ENCODE data around the gene MYO1D. TPM values are rescaled to one million over a fixed set of nuclear protein-coding genes. Genes with fewer than 3 reads are reported as not detected.

MYO1D gene
- total RNA-seq, 1 experiment from 2014 or later: 206 TPM

DNA sequence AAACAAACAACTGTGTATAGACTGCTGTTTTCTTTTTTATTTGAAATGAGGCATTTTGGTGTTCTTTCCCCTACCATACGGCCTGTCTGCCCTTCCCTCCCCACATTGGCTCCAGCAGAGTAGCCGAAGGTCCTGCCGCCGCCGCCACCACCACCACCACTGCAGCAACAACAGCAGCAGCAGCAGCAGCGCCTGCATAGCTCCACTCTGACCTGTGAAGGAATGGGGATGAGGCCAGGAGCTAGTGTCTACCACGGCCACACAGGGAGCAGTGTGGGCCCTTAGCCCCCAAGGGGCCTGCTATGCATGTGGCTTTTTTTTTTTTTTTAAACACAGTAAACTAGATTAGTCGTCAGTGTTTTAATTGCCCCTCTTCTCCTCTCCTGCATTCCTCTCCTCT, 395.7 kb downstream of the MYO1D start:
- Mint-ChIP-seq H3K36me3 (ENCODE audit: insufficient read depth, unreplicated experiment) (peaks cover 91% of the 10 kb centered on the region), H3K27ac (ENCODE audit: unreplicated experiment) (no peak overlapping the region), H3K4me3 (ENCODE audit: unreplicated experiment) (no peak overlapping the region), H3K27me3 (ENCODE audit: insufficient read depth, unreplicated experiment) (no peaks in the 10 kb centered on the region), H3K9me3 (ENCODE audit: unreplicated experiment) (no peaks in the 10 kb centered on the region), H3K4me1 (ENCODE audit: low read depth, unreplicated experiment) (peaks cover 12% of the 10 kb centered on the region)
- H3K4me1 ChIP-seq: peaks cover 10% of the 10 kb centered on the region
- no TSS peak for BruUV-seq (replicated peaks)
- H3K27me3 ChIP-seq (replicated peaks; ENCODE audit: control insufficient read depth, insufficient read depth, low read length): no peaks in the 10 kb centered on the region
- H3K9me3 ChIP-seq: no peaks in the 10 kb centered on the region
- no peak for DNase-seq
- ChIA-PET CTCF (interaction anchor here (0.7 kb wide), 1 partner anchor 1093 kb away, joined by 12 read pairs; no protein-coding TSS in a partner anchor), POLR2A (no interaction called here)
- H3K36me3 ChIP-seq (ENCODE audit: control insufficient read depth, insufficient read depth, low read length): peaks cover 6% of the 10 kb centered on the region; the same call in 1 of the 2 replicates
- intact Hi-C loops (cut with micrococcal nuclease; ENCODE audit: unreplicated experiment): no loop called here
- no peak overlapping the region for H3K4me3 ChIP-seq (ENCODE audit: low read depth, low read length)
- TF ChIP-seq, protein P1, sequence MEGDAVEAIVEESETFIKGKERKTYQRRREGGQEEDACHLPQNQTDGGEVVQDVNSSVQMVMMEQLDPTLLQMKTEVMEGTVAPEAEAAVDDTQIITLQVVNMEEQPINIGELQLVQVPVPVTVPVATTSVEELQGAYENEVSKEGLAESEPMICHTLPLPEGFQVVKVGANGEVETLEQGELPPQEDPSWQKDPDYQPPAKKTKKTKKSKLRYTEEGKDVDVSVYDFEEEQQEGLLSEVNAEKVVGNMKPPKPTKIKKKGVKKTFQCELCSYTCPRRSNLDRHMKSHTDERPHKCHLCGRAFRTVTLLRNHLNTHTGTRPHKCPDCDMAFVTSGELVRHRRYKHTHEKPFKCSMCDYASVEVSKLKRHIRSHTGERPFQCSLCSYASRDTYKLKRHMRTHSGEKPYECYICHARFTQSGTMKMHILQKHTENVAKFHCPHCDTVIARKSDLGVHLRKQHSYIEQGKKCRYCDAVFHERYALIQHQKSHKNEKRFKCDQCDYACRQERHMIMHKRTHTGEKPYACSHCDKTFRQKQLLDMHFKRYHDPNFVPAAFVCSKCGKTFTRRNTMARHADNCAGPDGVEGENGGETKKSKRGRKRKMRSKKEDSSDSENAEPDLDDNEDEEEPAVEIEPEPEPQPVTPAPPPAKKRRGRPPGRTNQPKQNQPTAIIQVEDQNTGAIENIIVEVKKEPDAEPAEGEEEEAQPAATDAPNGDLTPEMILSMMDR (IDR thresholded peaks at IDR 0.05; ENCODE audit: insufficient read depth in 1 of 2, low read depth in 1 of 2, low read length in 1 of 2, severe bottlenecking in 1 of 2, unreplicated experiment in 1 of 2): no peak

DNA sequence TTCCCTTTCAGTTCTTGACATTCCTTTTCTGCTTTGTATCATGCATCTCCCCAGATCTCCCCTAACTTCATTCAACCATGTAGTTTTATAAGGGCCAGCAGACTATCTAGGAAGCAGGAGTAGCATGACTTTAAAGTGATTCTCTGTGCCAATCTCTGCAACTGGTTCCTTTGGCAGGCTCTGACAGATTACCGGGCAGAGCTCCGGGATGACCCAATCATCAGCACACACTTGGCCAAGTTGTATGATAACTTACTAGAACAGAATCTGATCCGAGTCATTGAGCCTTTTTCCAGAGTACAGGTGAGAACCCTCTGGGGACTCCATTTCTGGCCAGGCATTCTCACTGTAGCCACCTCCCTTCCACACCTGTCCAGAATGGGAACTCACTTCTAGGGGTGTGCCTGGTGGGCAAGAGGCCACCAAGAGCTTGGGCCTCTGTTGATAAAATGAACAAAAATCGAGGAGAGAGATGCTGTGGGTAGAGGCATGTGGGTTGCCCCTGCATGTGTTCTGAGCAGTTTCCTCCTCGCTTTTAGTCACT, 397.8 kb downstream of the MYO1D start:
- Mint-ChIP-seq H3K9me3 (ENCODE audit: unreplicated experiment) (no peaks in the 10 kb centered on the region), H3K27me3 (ENCODE audit: insufficient read depth, unreplicated experiment) (no peaks in the 10 kb centered on the region), H3K4me1 (ENCODE audit: low read depth, unreplicated experiment) (peaks cover 3% of the 10 kb centered on the region), H3K4me3 (ENCODE audit: unreplicated experiment) (no peak overlapping the region), H3K27ac (ENCODE audit: unreplicated experiment) (no peak overlapping the region), H3K36me3 (ENCODE audit: insufficient read depth, unreplicated experiment) (peaks cover 95% of the 10 kb centered on the region)
- no peaks in the 10 kb centered on the region for H3K27me3 ChIP-seq (replicated peaks; ENCODE audit: control insufficient read depth, insufficient read depth, low read length)
- H3K36me3 ChIP-seq (ENCODE audit: control insufficient read depth, insufficient read depth, low read length): peaks cover 8% of the 10 kb centered on the region
- H3K4me1 ChIP-seq: no peaks in the 10 kb centered on the region
- TF ChIP-seq, protein P1 (IDR thresholded peaks at IDR 0.05; ENCODE audit: insufficient read depth in 1 of 2, low read depth in 1 of 2, low read length in 1 of 2, severe bottlenecking in 1 of 2, unreplicated experiment in 1 of 2): no peak
- no peaks in the 10 kb centered on the region for H3K9me3 ChIP-seq
- POLR2A ChIA-PET: no interaction called here
- no TSS peak for BruUV-seq (replicated peaks)
- no peak for DNase-seq
- intact Hi-C loops (cut with micrococcal nuclease; ENCODE audit: unreplicated experiment): no loop called here
- no peak overlapping the region for H3K4me3 ChIP-seq (ENCODE audit: low read depth, low read length)
- CTCF ChIA-PET: interaction anchor here (1.4 kb wide), 1 partner anchor 17 kb away, joined by 3 read pairs; no protein-coding TSS in a partner anchor

DNA sequence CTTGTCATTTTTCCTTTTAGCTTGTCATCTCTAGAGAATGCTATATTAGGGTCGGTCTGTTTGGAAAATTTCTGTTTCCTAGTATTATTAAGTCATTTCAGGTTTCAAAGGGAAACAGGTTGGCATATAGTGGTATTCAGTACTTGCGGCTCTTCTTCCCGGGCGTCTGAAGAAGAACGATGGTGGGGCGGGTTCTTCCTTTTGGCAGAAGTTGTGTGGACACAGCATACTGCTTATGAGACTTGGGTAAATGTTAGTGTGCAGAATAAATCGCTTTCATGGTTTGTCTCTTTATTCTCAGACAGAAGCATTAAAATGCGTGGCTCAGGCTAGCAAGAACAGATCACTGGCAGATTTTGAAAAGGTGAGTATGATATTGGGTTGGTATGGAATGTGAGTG, 399.7 kb downstream of the MYO1D start:
- H3K27me3 Mint-ChIP-seq (ENCODE audit: insufficient read depth, unreplicated experiment): no peaks in the 10 kb centered on the region
- H3K4me3 Mint-ChIP-seq (ENCODE audit: unreplicated experiment): no peak overlapping the region
- POLR2A ChIA-PET: no interaction called here

More for the DNA sequence above, 399.7 kb downstream of the MYO1D start:
- Histone ChIP-seq H3K4me1 (no peaks in the 10 kb centered on the region), H3K36me3 (ENCODE audit: control insufficient read depth, insufficient read depth, low read length) (peaks cover 9% of the 10 kb centered on the region), H3K27me3 (replicated peaks; ENCODE audit: control insufficient read depth, insufficient read depth, low read length) (no peaks in the 10 kb centered on the region), H3K9me3 (no peaks in the 10 kb centered on the region), H3K4me3 (ENCODE audit: low read depth, low read length) (no peak overlapping the region)
- Mint-ChIP-seq H3K9me3 (ENCODE audit: unreplicated experiment) (no peaks in the 10 kb centered on the region), H3K36me3 (ENCODE audit: insufficient read depth, unreplicated experiment) (peaks cover 92% of the 10 kb centered on the region), H3K27ac (ENCODE audit: unreplicated experiment) (no peak overlapping the region), H3K4me1 (ENCODE audit: low read depth, unreplicated experiment) (no peaks in the 10 kb centered on the region)
- no peak for DNase-seq
- CTCF ChIA-PET: no interaction called here
- TF ChIP-seq, protein P1 (IDR thresholded peaks at IDR 0.05; ENCODE audit: insufficient read depth in 1 of 2, low read depth in 1 of 2, low read length in 1 of 2, severe bottlenecking in 1 of 2, unreplicated experiment in 1 of 2): no peak
- intact Hi-C loops (cut with micrococcal nuclease; ENCODE audit: unreplicated experiment): no loop called here
- BruUV-seq (replicated peaks): no TSS peak
